ENCODE measurements around the gene C10orf90. TPM values are rescaled to one million over a fixed set of nuclear protein-coding genes. Genes with fewer than 3 reads are reported as not detected.

The C10orf90 gene
- total and polyA plus RNA-seq, 2 of the 8 experiments (the other 6 are each of a cell fraction or from before 2014, with no cell fraction given): 0.21 TPM; not detected in 1

DNA sequence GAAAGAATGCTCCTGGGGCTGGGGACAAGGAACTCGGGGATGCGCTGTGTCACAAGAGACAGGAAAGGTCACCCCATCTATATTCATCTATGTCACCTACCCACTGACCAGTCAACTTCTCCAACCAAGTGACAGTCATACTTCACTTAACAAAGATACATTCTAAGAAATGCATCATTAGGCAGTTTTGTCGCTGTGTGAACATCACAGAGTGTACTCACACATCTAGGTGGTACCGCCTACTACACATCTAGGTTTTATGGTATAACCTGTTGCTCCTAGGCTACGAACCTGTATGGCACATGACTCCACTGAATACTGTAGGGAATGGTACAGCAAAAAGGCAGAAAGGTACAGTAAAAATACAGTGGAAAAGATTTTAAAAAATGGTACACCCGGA is 278.4 kb downstream of the C10orf90 start (continued):
- TF ChIP-seq, protein P1, sequence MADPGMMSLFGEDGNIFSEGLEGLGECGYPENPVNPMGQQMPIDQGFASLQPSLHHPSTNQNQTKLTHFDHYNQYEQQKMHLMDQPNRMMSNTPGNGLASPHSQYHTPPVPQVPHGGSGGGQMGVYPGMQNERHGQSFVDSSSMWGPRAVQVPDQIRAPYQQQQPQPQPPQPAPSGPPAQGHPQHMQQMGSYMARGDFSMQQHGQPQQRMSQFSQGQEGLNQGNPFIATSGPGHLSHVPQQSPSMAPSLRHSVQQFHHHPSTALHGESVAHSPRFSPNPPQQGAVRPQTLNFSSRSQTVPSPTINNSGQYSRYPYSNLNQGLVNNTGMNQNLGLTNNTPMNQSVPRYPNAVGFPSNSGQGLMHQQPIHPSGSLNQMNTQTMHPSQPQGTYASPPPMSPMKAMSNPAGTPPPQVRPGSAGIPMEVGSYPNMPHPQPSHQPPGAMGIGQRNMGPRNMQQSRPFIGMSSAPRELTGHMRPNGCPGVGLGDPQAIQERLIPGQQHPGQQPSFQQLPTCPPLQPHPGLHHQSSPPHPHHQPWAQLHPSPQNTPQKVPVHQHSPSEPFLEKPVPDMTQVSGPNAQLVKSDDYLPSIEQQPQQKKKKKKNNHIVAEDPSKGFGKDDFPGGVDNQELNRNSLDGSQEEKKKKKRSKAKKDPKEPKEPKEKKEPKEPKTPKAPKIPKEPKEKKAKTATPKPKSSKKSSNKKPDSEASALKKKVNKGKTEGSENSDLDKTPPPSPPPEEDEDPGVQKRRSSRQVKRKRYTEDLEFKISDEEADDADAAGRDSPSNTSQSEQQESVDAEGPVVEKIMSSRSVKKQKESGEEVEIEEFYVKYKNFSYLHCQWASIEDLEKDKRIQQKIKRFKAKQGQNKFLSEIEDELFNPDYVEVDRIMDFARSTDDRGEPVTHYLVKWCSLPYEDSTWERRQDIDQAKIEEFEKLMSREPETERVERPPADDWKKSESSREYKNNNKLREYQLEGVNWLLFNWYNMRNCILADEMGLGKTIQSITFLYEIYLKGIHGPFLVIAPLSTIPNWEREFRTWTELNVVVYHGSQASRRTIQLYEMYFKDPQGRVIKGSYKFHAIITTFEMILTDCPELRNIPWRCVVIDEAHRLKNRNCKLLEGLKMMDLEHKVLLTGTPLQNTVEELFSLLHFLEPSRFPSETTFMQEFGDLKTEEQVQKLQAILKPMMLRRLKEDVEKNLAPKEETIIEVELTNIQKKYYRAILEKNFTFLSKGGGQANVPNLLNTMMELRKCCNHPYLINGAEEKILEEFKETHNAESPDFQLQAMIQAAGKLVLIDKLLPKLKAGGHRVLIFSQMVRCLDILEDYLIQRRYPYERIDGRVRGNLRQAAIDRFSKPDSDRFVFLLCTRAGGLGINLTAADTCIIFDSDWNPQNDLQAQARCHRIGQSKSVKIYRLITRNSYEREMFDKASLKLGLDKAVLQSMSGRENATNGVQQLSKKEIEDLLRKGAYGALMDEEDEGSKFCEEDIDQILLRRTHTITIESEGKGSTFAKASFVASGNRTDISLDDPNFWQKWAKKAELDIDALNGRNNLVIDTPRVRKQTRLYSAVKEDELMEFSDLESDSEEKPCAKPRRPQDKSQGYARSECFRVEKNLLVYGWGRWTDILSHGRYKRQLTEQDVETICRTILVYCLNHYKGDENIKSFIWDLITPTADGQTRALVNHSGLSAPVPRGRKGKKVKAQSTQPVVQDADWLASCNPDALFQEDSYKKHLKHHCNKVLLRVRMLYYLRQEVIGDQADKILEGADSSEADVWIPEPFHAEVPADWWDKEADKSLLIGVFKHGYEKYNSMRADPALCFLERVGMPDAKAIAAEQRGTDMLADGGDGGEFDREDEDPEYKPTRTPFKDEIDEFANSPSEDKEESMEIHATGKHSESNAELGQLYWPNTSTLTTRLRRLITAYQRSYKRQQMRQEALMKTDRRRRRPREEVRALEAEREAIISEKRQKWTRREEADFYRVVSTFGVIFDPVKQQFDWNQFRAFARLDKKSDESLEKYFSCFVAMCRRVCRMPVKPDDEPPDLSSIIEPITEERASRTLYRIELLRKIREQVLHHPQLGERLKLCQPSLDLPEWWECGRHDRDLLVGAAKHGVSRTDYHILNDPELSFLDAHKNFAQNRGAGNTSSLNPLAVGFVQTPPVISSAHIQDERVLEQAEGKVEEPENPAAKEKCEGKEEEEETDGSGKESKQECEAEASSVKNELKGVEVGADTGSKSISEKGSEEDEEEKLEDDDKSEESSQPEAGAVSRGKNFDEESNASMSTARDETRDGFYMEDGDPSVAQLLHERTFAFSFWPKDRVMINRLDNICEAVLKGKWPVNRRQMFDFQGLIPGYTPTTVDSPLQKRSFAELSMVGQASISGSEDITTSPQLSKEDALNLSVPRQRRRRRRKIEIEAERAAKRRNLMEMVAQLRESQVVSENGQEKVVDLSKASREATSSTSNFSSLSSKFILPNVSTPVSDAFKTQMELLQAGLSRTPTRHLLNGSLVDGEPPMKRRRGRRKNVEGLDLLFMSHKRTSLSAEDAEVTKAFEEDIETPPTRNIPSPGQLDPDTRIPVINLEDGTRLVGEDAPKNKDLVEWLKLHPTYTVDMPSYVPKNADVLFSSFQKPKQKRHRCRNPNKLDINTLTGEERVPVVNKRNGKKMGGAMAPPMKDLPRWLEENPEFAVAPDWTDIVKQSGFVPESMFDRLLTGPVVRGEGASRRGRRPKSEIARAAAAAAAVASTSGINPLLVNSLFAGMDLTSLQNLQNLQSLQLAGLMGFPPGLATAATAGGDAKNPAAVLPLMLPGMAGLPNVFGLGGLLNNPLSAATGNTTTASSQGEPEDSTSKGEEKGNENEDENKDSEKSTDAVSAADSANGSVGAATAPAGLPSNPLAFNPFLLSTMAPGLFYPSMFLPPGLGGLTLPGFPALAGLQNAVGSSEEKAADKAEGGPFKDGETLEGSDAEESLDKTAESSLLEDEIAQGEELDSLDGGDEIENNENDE (IDR thresholded peaks at IDR 0.05; ENCODE audit: insufficient replicate concordance, low read length): no peak
- TF ChIP-seq JUN (IDR thresholded peaks at IDR 0.05; ENCODE audit: low read depth, low read length): no peak
- no peak for TF ChIP-seq SIRT6 (IDR thresholded peaks at IDR 0.05; ENCODE audit: low read length)
- no peak for TF ChIP-seq PHF8 (conservative IDR thresholded peaks at IDR 0.05; ENCODE audit: low read depth, low read length)
- TF ChIP-seq SP1 (IDR thresholded peaks at IDR 0.05; ENCODE audit: low read depth, low read length): no peak
- TF ChIP-seq ATF2 (IDR thresholded peaks at IDR 0.05; ENCODE audit: low read length): no peak
- TF ChIP-seq E2F6 (IDR thresholded peaks at IDR 0.05): no peak
- TF ChIP-seq CBX5 (IDR thresholded peaks at IDR 0.05; ENCODE audit: low read depth, low read length): no peak
- no peak for TF ChIP-seq POU5F1 (IDR thresholded peaks at IDR 0.05; ENCODE audit: low read depth, low read length)
- TF ChIP-seq TCF12 (IDR thresholded peaks at IDR 0.05; ENCODE audit: low read depth, low read length): no peak

All from H1 (cell line).